Measurements from ENCODE around the gene DGKB.
A peak's percentile ranks its signal among the peaks of the same experiment; 100 is the strongest.

The DGKB gene

GRCh38 chr7:14859267-14859666 is 43.3 kb downstream of the DGKB start:
- TF ChIP-seq GABPA (IDR thresholded peaks at IDR 0.05; ENCODE audit: low read depth) (no peak), POLR2AphosphoS5 (IDR thresholded peaks at IDR 0.05; ENCODE audit: low read depth) (no peak), SPI1 (IDR thresholded peaks at IDR 0.05; ENCODE audit: borderline replicate concordance, low read depth) (no peak), CTCF (IDR thresholded peaks at IDR 0.05; ENCODE audit: insufficient read depth, low read length) (no peak)
- TF ChIP-seq, protein P1, sequence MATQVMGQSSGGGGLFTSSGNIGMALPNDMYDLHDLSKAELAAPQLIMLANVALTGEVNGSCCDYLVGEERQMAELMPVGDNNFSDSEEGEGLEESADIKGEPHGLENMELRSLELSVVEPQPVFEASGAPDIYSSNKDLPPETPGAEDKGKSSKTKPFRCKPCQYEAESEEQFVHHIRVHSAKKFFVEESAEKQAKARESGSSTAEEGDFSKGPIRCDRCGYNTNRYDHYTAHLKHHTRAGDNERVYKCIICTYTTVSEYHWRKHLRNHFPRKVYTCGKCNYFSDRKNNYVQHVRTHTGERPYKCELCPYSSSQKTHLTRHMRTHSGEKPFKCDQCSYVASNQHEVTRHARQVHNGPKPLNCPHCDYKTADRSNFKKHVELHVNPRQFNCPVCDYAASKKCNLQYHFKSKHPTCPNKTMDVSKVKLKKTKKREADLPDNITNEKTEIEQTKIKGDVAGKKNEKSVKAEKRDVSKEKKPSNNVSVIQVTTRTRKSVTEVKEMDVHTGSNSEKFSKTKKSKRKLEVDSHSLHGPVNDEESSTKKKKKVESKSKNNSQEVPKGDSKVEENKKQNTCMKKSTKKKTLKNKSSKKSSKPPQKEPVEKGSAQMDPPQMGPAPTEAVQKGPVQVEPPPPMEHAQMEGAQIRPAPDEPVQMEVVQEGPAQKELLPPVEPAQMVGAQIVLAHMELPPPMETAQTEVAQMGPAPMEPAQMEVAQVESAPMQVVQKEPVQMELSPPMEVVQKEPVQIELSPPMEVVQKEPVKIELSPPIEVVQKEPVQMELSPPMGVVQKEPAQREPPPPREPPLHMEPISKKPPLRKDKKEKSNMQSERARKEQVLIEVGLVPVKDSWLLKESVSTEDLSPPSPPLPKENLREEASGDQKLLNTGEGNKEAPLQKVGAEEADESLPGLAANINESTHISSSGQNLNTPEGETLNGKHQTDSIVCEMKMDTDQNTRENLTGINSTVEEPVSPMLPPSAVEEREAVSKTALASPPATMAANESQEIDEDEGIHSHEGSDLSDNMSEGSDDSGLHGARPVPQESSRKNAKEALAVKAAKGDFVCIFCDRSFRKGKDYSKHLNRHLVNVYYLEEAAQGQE (IDR thresholded peaks at IDR 0.05; ENCODE audit: insufficient replicate concordance, low read depth), result no peak
- H3K27ac ChIP-seq (replicated peaks), result no peak overlapping the region
- no peak for DNase-seq (ENCODE audit: low read depth in 1 of 2, low spot score in 1 of 2)
- no peaks in the 10 kb centered on the region for H3K27me3 ChIP-seq (ENCODE audit: insufficient read depth, poor library complexity, severe bottlenecking)
- no peak overlapping the region for H3K4me3 ChIP-seq (replicated peaks; ENCODE audit: insufficient read depth, low read length)

DNA sequence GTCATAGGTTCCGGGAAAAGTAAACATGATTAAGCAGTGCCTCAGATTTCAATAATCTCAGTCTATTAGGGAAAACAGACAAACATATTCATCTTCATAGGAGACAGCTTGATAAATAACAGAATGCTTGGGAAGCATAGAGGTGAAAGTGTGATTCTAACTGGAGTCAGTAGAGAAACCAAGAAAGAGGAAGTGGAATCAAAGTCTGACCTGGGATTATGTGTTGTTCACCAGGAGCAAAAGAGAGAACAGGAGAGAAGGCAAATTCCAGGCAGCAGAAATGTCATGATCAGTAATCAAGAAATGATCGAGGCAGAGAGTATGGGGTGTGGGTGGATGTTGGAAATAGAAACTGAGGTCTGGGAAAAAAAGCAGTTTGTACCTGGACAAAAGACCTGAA is 43.7 kb downstream of the DGKB start:
- DNase-seq (ENCODE audit: low read depth in 1 of 2, low spot score in 1 of 2), result no peak
- peak; percentile 90 for TF ChIP-seq SPI1 (IDR thresholded peaks at IDR 0.05; ENCODE audit: borderline replicate concordance, low read depth)
- no peak for TF ChIP-seq POLR2AphosphoS5 (IDR thresholded peaks at IDR 0.05; ENCODE audit: low read depth)
- TF ChIP-seq, protein P1 (IDR thresholded peaks at IDR 0.05; ENCODE audit: insufficient replicate concordance, low read depth), result no peak
- TF ChIP-seq GABPA (IDR thresholded peaks at IDR 0.05; ENCODE audit: low read depth), result no peak
- TF ChIP-seq CTCF (IDR thresholded peaks at IDR 0.05; ENCODE audit: insufficient read depth, low read length), result no peak
- H3K27ac ChIP-seq (replicated peaks), result no peak overlapping the region
- H3K4me3 ChIP-seq (replicated peaks; ENCODE audit: insufficient read depth, low read length), result no peak overlapping the region
- H3K27me3 ChIP-seq (ENCODE audit: insufficient read depth, poor library complexity, severe bottlenecking), result no peaks in the 10 kb centered on the region

- no peak overlapping the region for H3K4me3 ChIP-seq (replicated peaks; ENCODE audit: insufficient read depth, low read length)
- TF ChIP-seq, protein P1 (IDR thresholded peaks at IDR 0.05; ENCODE audit: insufficient replicate concordance, low read depth), result no peak
- no peak for TF ChIP-seq POLR2AphosphoS5 (IDR thresholded peaks at IDR 0.05; ENCODE audit: low read depth)
- no peak for TF ChIP-seq SPI1 (IDR thresholded peaks at IDR 0.05; ENCODE audit: borderline replicate concordance, low read depth)
- no peak for TF ChIP-seq CTCF (IDR thresholded peaks at IDR 0.05; ENCODE audit: insufficient read depth, low read length)
- TF ChIP-seq GABPA (IDR thresholded peaks at IDR 0.05; ENCODE audit: low read depth), result no peak
- no peak for DNase-seq (ENCODE audit: low read depth in 1 of 2, low spot score in 1 of 2)
- no peak overlapping the region for H3K27ac ChIP-seq (replicated peaks)
- no peaks in the 10 kb centered on the region for H3K27me3 ChIP-seq (ENCODE audit: insufficient read depth, poor library complexity, severe bottlenecking)
Measured at GRCh38 chr7:14858410-14858809, 44.1 kb downstream of the DGKB start.
